Endothelial cell (in vitro differentiated cells): ENCODE measurements around the gene CTNNA2. TPM values are rescaled to one million over a fixed set of nuclear protein-coding genes. Genes with fewer than 3 reads are reported as not detected.

Experiments used
- DNase-seq: peaks from one replicate; pipeline ENCODE4 v3.0.0; 2021; ENCODE audit warnings: low spot score
- H3K27ac Mint-ChIP-seq: one replicate; pipeline ENCODE4 v1.8.0; 2021; ENCODE audit warnings: mixed read lengths, inconsistent platforms; ENCODE audit not compliant: unreplicated experiment
- H3K27me3 Mint-ChIP-seq: one replicate; pipeline ENCODE4 v1.8.0; 2021; ENCODE audit warnings: mild to moderate bottlenecking, moderate library complexity, mixed read lengths, inconsistent platforms; ENCODE audit not compliant: unreplicated experiment
- H3K36me3 Mint-ChIP-seq: one replicate; pipeline ENCODE4 v1.8.0; 2021; ENCODE audit warnings: mild to moderate bottlenecking, low read depth, mixed read lengths, inconsistent platforms; ENCODE audit not compliant: unreplicated experiment
- H3K4me1 Mint-ChIP-seq: one replicate; pipeline ENCODE4 v1.8.0; 2021; ENCODE audit warnings: mild to moderate bottlenecking, mixed read lengths, inconsistent platforms; ENCODE audit not compliant: unreplicated experiment
- H3K4me3 Mint-ChIP-seq: one replicate; pipeline ENCODE4 v1.8.0; 2021; ENCODE audit warnings: mild to moderate bottlenecking, mixed read lengths, inconsistent platforms; ENCODE audit not compliant: unreplicated experiment
- H3K9me3 Mint-ChIP-seq: one replicate; pipeline ENCODE4 v1.8.0; 2021; ENCODE audit warnings: mixed read lengths, inconsistent platforms; ENCODE audit not compliant: unreplicated experiment
- total RNA-seq: library from RNA; stranded (reverse); fragmentation: NEBNext Ultra II Directional; extraction: Animal tissue kit (Norgen Biotek cat#: 25700); gene quantifications from one replicate; pipeline ENCODE4 v1.2.1, GENCODE V29; 2021; ENCODE audit not compliant: unreplicated experiment
- TF ChIP-seq, protein P1 (sequence below): fragments of 200-600 bp; sonication (generic); IDR thresholded peaks from one replicate; pipeline ENCODE4 v1.5.0; 2021; ENCODE audit warnings: antibody characterized with exemption; ENCODE audit not compliant: unreplicated experiment

Gene CTNNA2
- total RNA-seq, 1 donor from 2014 or later = 4.7 TPM

- H3K4me1 Mint-ChIP-seq = no peaks in the 10 kb centered on the region
- H3K36me3 Mint-ChIP-seq = no peaks in the 10 kb centered on the region
- DNase-seq = no peak
- H3K27me3 Mint-ChIP-seq = no peaks in the 10 kb centered on the region
- no peaks in the 10 kb centered on the region for H3K9me3 Mint-ChIP-seq
- no peak overlapping the region for H3K4me3 Mint-ChIP-seq
- TF ChIP-seq, protein P1, sequence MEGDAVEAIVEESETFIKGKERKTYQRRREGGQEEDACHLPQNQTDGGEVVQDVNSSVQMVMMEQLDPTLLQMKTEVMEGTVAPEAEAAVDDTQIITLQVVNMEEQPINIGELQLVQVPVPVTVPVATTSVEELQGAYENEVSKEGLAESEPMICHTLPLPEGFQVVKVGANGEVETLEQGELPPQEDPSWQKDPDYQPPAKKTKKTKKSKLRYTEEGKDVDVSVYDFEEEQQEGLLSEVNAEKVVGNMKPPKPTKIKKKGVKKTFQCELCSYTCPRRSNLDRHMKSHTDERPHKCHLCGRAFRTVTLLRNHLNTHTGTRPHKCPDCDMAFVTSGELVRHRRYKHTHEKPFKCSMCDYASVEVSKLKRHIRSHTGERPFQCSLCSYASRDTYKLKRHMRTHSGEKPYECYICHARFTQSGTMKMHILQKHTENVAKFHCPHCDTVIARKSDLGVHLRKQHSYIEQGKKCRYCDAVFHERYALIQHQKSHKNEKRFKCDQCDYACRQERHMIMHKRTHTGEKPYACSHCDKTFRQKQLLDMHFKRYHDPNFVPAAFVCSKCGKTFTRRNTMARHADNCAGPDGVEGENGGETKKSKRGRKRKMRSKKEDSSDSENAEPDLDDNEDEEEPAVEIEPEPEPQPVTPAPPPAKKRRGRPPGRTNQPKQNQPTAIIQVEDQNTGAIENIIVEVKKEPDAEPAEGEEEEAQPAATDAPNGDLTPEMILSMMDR = no peak
- no peak overlapping the region for H3K27ac Mint-ChIP-seq
Measured at GRCh38 chr2:80117401-80117800, 604.5 kb downstream of the CTNNA2 start.

DNA sequence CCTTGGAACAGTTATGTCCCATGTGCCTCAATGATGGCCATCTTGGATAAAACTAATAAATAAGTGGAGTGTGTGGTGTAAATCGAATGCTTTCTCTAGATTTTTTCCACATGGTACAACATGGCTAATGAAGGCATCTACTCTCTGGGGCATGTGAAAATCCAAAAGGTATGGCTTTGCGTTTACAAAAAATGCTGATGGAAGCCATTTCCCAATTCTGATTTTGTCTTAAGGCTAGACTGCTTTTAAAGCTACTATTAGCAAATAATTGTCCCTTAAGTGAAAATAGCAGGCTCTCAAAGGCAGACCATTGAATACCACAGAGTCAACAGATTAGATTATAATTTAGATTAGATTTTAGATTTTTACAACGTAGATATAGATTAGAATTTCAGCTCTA lies 608.0 kb downstream of the CTNNA2 start:
- Mint-ChIP-seq H3K9me3 (no peaks in the 10 kb centered on the region), H3K4me3 (no peak overlapping the region), H3K27ac (no peak overlapping the region), H3K36me3 (no peaks in the 10 kb centered on the region), H3K4me1 (no peaks in the 10 kb centered on the region), H3K27me3 (peaks cover under 1% of the 10 kb centered on the region)
- no peak for DNase-seq
- TF ChIP-seq, protein P1 = no peak

DNA sequence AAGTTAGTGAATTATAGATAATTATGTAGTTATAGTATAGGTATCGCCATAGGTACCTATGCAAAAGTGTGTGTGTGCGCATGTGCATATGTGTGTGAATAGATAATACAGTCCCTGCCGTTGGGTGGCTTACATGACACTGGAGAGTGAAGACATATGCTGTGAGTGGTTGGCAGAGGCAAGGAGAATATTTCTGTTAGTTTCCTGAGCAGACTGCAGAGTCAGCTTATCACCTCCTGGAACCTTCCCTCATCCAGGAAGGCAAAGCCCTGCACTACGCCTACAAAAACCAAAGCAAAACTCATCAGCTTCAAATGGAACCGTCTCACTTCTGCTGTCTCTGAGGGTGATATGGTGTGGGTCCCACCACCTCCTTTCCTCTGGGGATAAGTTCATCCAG lies 609.8 kb downstream of the CTNNA2 start:
- TF ChIP-seq, protein P1 = no peak
- Mint-ChIP-seq H3K27ac (no peak overlapping the region), H3K27me3 (peaks cover 2% of the 10 kb centered on the region), H3K4me3 (no peak overlapping the region), H3K9me3 (no peaks in the 10 kb centered on the region), H3K4me1 (no peaks in the 10 kb centered on the region), H3K36me3 (no peaks in the 10 kb centered on the region)
- DNase-seq = no peak

DNA sequence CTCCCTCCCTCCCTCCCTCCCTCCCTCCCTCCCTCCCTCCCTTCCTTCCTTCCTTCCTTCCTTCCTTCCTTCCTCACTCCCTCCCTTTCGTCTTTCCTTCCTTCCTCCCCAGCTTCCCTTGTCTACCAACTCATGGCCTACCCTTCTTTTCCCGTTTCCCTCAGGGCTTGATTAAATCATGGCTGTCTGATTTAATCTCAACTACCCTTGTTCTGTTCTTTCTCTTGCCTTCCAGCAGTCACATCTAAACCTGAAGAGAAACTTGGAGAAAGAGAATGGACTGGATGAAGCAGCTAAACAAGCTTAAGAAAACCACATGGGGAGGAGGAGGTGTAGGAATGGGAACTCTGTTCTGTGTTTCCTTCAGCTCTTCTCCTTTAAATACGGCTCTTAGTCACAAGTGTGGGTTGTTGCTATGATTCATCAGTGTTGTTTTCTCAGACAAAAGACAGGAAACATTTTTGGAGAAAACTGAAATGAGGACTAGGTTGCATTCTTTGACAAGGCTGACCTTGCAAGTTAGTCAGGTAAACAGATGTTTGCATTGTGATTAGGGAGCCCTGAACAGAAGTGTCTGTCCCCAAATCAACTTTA lies 613.8 kb downstream of the CTNNA2 start:
- Mint-ChIP-seq H3K36me3 (no peaks in the 10 kb centered on the region), H3K9me3 (no peaks in the 10 kb centered on the region), H3K27ac (no peak overlapping the region), H3K4me3 (no peak overlapping the region), H3K27me3 (peaks cover 2% of the 10 kb centered on the region), H3K4me1 (no peaks in the 10 kb centered on the region)
- DNase-seq = no peak
- TF ChIP-seq, protein P1 = no peak

GRCh38 chr2:80128080-80128479 lies 615.2 kb downstream of the CTNNA2 start:
- Mint-ChIP-seq H3K27me3 (peaks cover 2% of the 10 kb centered on the region), H3K27ac (no peak overlapping the region), H3K4me1 (no peaks in the 10 kb centered on the region), H3K9me3 (no peaks in the 10 kb centered on the region), H3K4me3 (no peak overlapping the region), H3K36me3 (no peaks in the 10 kb centered on the region)
- TF ChIP-seq, protein P1 = no peak
- no peak for DNase-seq
